Limb (tissue), 2 donors: ENCODE data around the gene RNF220.

Source experiments
- DNase-seq, 2 donors: peaks; one replicate each; pipeline ENCODE4 v3.0.0-alpha.2; 2016; ENCODE audit errors: extremely low spot score in 2 of 2

Gene RNF220

GRCh38 chr1:44631647-44632539, 226.8 kb downstream of the RNF220 start:
- DNase-seq = peak; percentile 88 to 93

- DNase-seq = no peak
These were observed 227.5 kb downstream of the RNF220 start for GRCh38 chr1:44632598-44632997.

- DNase-seq = no peak
These were observed 229.6 kb downstream of the RNF220 start for GRCh38 chr1:44634606-44635189.

DNA sequence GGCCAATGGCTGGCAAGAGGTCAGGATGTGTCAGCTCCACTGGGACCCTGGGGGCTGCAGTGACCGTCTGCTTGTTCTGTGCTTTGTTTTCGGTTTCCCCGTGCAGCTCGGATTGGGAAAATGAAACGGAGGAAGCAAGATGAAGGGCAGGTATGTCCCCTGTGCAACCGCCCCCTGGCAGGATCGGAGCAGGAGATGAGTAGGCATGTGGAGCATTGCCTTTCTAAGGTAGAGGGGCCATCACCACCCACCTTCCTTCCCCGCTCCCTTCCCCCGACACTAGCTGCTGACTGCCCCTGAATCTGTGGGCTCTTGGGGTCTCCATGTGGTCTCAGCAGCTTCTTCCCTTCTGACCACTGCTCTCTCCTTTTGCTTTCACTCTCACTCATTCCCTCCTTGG, 230.4 kb downstream of the RNF220 start:
- DNase-seq = no peak

- DNase-seq = no peak
These were observed 231.1 kb downstream of the RNF220 start for GRCh38 chr1:44636083-44636687.

DNA sequence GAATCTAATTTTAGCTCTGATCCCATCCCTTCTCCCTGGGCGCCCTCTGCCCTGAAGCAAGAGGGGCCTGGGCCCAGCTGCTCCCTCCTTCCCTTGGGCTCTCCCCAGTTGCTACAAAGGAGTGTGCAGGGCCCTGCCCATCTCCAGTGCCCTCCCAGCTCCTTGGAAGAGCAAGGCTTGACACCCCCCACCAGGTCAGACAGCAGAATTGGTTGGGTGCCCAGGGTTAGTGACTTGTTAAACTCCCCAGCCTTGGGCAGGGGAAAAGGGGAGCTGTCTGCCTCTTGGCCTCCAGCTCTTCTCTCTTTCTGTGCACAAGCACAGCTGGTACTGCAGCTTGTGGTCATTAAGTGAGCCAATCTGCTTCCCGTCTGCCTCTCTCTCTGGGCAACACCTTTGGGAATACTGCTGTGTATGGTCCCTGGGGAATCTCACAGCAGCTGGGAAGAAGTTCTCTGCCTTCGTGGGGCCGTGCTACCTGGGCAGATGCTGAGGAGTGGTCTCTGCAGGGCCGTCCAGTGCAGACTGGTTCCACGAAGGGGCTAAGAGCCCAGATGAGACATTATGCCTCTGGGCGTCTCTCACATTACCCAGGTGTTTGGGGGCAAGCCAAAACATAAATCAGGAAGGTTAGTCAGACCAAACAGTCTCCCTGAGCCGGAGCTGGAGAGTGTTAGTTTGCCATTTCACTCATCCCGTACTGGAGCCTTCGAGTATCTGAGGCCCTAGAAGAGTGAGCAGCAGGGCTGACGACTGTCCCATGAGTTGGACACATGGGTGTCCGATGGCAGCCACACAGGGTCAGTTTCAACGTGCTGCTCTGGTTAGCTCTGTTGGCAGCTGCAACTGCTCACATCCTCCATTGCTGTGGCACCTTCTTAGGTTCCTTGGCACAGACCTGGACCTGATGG, 231.9 kb downstream of the RNF220 start:
- peak in 1 of 2 donors; percentile 53 for DNase-seq

DNA sequence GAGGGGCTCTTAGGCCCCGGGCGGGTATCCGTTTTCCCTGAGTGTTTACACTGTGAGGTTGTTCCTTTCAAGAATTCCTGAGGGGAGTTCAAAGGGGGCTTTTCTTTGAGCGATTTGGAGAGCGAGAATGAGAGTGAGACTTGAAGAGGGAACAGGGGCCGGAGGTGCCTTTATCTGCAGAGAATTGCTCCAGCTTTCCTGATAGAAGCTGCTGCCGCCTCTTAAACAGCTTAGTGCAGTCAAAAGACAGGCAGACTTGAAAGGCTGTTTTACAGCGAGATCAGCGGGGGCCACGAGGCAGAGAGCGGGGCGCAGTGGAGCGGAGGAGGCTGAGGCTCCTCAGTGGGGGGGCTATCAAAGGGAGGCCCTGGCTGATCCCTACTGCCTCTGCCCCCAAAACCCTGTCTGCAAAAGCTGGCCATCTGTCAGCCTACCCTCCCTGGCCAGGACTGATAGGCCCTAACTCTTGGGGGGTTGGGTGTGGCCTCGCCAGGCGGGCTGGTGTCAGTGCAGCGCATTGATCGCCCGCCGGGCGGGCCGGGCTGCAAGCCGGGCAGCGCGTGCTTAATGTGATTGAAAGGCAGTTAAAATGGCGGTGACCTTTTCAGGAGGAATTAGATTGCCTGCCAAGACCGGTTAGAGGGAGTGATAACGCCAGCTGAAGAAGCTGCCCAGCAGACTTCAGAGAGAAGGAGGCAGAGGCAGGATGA, 232.8 kb downstream of the RNF220 start:
- DNase-seq = no peak

GRCh38 chr1:44640200-44640853, 235.3 kb downstream of the RNF220 start:
- no peak for DNase-seq

- no peak for DNase-seq
These were observed 236.4 kb downstream of the RNF220 start for GRCh38 chr1:44641126-44642102.

DNA sequence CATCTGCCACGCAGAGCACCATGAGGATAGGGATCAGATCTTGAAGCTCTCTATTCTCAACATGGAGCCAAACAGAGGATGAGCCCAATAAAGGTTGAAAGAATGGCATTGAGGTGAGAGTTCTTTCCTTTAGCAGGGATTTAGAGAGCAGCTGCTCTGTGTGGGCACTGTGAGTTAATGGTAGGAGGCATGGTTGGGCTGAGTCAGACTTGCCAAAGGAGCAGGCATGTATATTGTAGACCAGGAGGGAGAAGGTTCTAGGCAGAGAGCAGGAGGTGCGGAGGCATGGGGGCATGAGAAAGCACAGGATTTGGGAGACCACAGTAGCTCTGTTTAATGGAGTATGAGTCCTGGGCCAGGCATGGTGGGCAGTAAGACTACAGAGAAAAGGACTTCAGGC, 237.2 kb downstream of the RNF220 start:
- DNase-seq = no peak

DNA sequence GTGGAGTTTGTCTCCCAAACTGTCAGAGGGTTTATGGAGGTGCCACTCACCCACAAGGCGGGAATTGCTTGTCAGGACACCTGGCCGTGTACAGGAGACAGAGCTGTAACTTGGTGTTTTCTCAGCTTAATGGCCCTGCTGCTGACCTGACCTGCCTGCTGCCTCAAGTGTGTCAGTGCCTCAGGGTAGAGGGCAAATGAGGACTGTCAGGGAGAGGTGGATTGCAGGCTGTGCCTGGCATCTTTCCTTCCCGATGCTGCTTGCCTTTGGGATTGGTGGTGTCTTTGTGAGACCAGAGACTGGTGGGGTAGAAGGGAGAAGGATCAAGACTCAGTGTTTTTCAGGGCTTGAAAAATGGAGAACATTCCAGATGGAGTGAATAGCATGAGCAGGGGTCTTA, 237.9 kb downstream of the RNF220 start:
- DNase-seq = no peak

DNA sequence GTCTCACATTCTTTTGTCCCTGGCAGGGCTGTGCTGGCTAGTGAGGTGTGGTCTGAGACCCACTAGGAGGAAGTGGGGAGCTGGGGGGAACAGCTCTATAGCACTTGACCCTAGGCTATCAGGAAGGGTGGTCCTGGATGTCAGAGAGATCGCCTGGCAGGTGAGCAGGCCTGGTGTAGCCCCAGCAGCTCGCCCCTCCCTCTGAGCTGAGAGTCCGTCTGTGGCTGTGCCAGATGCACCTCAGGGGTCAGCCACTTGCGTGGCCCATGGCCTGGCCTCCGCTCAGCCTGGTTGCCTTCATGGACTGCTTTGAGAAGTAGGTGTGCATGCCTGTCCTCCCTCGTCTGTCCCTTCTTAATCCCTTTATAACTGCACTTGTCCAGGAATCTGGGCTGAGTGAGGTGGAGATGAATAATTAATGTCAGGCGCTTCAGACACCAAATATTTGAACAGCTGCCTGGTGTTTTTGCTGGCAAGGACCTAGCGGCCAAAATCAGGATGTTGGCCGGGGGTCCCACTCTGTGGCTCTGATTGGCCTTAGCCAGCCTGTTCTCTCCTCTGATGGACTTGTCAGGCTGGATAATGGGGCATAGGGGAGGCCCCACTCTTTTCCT, 238.8 kb downstream of the RNF220 start:
- no peak for DNase-seq

DNA sequence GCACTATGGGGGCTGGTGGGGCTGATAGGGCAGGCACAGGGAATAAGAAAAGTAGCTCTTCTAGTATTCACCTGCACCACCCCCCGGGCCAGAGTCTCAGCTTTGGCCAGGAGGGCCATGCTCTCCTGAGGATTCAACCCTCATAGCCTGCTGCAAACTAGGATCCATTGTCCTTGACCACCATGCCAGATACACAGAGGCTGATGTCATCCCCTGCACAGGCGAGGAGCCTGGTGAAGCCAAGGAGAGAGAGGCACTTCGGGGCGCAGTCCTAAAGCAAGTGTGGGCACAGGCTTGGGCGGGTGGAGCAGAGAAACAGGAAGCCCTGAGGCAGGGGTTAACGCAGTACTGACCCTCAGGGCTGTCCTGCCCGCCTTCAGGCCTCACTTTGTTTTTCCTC, 239.8 kb downstream of the RNF220 start:
- no peak for DNase-seq

DNA sequence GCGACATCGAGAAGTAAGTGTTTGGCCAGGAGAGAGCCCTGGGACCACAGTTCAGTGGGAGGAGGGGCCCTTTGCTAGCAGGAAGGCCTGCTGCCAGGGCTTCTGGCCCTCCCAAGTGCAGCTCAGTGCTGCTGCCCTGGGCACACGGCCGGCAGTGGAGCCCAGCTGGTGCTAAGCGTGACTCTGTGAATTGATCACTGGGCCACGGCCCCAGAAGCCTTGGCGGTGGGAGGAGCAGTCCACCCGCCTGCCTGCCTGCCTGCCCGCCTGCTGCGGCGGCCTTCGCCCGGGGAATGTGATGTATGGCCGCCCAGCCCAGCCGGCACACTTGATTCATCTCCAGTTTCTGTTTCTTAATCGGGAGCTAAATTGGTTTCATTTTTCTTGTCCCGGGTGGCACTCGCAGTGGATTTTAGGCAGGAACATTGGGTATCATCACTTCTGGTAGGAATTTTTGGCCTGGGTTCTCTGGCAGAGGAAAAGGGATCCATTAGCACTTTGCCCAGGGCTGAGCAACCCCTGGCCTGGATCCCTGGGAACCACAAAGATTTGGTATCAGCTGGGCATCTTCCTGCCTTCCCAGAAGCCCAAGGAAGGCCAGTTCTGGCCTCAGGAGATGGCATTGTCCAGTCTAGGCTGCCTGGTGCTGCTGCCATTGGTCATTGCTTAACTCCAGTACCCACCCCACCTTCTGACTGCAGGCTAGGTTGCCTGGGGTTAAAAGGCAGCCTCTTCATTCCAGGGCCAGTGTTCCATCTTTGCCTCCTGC, 240.6 kb downstream of the RNF220 start:
- peak in 1 of 2 donors; percentile 42 for DNase-seq

DNA sequence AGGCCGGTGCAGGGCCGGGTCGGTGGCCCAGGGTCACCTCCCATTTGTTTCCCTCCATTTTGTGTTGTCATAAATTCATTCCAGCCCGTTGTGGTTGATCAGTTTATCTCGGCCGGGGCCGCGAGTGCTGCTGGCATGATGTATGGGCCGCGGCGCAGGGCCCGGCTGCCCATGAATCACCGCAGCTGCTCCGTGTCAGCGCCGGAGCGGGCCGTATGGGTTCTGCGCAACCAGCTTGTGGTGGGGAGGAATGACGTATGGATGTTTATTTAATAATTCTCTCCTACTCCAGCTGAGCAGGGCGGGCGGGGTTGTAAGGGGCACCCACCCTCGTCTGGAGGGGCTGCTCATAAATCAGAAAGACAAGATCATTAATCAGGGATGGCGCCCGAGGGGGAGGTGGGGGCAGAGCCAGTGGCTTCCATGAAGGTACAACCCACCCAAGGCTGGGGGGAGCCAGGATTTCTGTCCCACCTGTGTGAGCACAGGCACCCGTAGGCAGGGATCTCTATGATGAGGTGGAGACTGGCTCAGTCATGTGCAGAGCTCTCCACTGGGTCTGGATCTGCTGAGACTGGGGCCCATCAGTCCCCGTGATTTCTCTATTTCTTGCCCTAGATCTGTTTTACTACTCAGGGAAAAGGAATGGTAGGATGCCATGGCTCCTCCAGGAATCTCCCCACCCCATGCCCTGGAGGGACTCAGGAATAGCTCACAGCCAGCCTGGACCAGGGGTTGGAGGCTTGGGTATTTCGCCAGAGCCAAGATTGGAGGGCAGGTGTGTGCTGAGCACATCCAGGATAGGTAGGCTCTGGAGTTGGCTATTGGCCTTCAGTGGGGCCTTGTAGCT, 241.4 kb downstream of the RNF220 start:
- no peak for DNase-seq

- no peak for DNase-seq
These were observed 242.8 kb downstream of the RNF220 start for GRCh38 chr1:44647896-44648295.
